PFSK-1 (cell line): Measurements from ENCODE around the gene TBC1D22A.

Experiments
- POLR2AphosphoS5 ChIP-seq: IDR thresholded peaks from 2 replicates; pipeline ENCODE4 v1.6.1; 2012; ENCODE audit warnings: low read depth, mild to moderate bottlenecking, control low read depth, low read length, moderate library complexity
- SIN3A ChIP-seq: IDR thresholded peaks from 2 replicates; pipeline ENCODE4 v1.6.1; 2012; ENCODE audit warnings: mild to moderate bottlenecking, low read length, moderate library complexity, borderline replicate concordance; ENCODE audit not compliant: insufficient read depth
- TAF1 ChIP-seq: IDR thresholded peaks from 2 replicates; pipeline ENCODE4 v1.6.1; 2012; ENCODE audit warnings: low read length, control low read depth, borderline replicate concordance; ENCODE audit not compliant: insufficient read depth
- TF ChIP-seq, protein P1 (sequence below), 2 experiments: IDR thresholded peaks; 2 replicates each; pipeline versions ENCODE4 v1.6.1 to v1.8.0; 2011 to 2012; ENCODE audit warnings: low read depth in 2 of 2, low read length in 2 of 2, control low read depth in 1 of 2, inconsistent platforms in 1 of 2, mild to moderate bottlenecking in 1 of 2, moderate library complexity in 1 of 2; ENCODE audit not compliant: insufficient read depth in 1 of 2

DNA sequence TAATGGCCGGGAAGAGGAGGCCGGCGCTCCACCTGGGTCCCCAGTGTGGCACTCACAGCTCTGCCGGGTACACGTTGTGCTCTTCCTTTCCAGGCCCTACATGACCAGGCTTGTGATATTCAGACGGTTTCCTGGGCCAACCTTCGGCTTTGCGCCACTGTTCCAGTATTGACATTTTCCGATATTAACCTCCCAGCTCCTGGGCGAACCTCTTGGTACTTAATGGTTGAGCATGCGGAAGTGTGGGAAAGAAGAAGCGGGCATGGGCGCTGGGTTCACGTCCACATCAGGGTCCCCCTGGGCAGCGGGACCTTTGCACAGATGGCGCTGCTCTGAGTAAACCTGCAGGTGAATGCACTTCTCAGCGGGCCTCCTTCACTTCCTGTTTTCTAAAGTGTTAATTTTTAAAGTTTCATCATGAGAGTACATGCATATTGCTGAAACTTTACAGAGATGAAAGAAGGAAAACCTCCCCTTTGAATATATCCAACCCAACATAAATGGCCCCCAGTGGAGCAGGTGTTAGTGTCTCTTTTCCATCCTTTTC is 286.7 kb downstream of the TBC1D22A start:
- TF ChIP-seq POLR2AphosphoS5, result no peak
- TF ChIP-seq TAF1, result no peak
- TF ChIP-seq, protein P1, sequence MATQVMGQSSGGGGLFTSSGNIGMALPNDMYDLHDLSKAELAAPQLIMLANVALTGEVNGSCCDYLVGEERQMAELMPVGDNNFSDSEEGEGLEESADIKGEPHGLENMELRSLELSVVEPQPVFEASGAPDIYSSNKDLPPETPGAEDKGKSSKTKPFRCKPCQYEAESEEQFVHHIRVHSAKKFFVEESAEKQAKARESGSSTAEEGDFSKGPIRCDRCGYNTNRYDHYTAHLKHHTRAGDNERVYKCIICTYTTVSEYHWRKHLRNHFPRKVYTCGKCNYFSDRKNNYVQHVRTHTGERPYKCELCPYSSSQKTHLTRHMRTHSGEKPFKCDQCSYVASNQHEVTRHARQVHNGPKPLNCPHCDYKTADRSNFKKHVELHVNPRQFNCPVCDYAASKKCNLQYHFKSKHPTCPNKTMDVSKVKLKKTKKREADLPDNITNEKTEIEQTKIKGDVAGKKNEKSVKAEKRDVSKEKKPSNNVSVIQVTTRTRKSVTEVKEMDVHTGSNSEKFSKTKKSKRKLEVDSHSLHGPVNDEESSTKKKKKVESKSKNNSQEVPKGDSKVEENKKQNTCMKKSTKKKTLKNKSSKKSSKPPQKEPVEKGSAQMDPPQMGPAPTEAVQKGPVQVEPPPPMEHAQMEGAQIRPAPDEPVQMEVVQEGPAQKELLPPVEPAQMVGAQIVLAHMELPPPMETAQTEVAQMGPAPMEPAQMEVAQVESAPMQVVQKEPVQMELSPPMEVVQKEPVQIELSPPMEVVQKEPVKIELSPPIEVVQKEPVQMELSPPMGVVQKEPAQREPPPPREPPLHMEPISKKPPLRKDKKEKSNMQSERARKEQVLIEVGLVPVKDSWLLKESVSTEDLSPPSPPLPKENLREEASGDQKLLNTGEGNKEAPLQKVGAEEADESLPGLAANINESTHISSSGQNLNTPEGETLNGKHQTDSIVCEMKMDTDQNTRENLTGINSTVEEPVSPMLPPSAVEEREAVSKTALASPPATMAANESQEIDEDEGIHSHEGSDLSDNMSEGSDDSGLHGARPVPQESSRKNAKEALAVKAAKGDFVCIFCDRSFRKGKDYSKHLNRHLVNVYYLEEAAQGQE (IDR thresholded peaks at IDR 0.05; ENCODE audit: insufficient read depth in 1 of 2, low read depth in 2 of 2, low read length in 2 of 2), result no peak
- no peak for TF ChIP-seq SIN3A
